NOMO-1 treated with dmso at 0.1 percent for 144 hours (cell line): ENCODE data around the gene MS4A15.
"Not testable (repeated sequence)": the region's sequence is repeated elsewhere in the genome, so short reads cannot be mapped to it uniquely, and the experiment has no call there.

Experiments used
- DNase-seq: peaks from one replicate; lab custom pipeline; 2025; ENCODE audit not compliant: unreplicated experiment; lab: John Stamatoyannopoulos, UW

The MS4A15 gene

DNA sequence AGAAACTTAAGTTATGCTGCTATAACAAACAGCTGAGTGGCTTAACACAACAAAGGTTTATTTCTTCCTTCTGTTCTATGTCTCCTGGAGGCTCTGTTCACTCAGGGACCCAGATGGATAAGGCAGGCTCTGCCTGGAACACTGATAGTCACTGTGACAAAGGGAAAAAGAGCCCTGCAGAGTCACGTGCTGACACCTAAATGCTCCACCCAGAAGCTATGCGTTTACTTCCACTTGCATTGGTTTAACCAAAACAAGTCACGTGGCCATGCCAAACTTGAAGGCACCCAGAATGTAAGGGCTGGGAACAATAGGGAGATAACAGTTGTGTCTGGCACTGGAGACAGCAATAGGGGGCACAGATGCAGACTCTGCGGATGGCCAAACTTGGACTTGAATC lies 3.4 kb upstream of the MS4A15 start:
- no peak for DNase-seq

- no peak for DNase-seq
Measured at GRCh38 chr11:60754887-60755286, 1.8 kb upstream of the MS4A15 start.

- DNase-seq, result no peak
Measured at GRCh38 chr11:60757231-60757800, 649 bp downstream of the MS4A15 start.

- DNase-seq, result not testable (repeated sequence)
Measured at GRCh38 chr11:60758671-60759070, 2.0 kb downstream of the MS4A15 start.

- peak; percentile 2 for DNase-seq
Measured at GRCh38 chr11:60759438-60760225, 3.0 kb downstream of the MS4A15 start.

DNA sequence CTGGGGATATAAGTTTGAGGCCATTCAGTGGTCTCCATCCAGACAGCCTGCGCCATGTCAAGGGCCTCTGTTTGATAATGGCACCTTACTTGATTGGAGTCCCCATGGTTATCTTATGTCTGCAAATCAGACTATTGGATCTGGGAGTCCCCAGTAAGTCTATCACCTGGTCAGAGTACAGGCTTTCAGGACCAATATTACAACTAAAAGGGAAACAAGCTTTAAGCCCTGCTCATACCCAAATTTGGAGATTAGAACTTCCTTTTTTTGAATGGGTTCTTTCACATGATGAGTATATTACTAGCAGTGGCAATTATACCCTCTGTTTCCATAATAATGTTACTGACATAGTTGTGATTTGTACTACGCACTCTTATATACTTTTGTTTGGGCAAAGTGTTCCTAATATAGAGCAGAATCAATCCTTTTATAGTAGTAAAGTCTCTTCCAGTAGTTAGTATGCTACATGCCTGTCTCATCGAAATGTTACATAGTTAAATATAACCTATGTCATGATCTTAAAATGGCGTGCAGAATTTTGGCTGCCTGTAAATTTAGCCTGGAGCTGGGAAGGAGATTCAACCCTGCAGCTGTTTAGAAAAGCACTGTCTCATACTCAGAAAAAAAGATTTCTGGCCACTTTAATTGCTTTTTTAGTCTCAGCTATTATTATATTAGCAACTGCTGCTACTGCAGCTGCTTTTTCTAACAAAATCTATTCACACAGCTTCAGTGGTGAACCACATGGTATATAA lies 4.9 kb downstream of the MS4A15 start:
- DNase-seq, result no peak

- no peak for DNase-seq
Measured at GRCh38 chr11:60762851-60763691, 6.4 kb downstream of the MS4A15 start.

- DNase-seq, result no peak
Measured at GRCh38 chr11:60763692-60764369, 7.2 kb downstream of the MS4A15 start.

- no peak for DNase-seq
Measured at GRCh38 chr11:60764879-60765278, 8.2 kb downstream of the MS4A15 start.

GRCh38 chr11:60765355-60765754 lies 8.7 kb downstream of the MS4A15 start:
- DNase-seq, result no peak

DNA sequence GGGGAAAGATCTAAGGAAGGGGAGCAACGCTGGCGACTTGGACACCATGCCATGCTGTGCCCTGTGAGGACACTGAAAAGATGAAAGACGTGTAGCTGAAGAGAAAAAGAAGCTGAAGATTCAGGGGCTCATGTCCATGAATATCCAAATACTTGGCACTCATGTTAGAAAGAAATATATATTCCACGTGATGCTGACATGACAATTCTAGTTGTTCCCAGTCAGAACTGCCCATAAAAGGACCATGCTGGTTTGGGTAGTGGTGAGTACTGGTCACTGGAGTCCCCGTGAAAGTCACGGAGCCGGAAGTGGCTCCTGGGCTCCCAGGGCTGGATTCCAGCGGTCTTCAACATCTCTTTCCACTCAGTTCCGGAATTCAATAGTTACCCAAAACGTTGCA lies 9.9 kb downstream of the MS4A15 start:
- no peak for DNase-seq

GRCh38 chr11:60767388-60767811 lies 10.7 kb downstream of the MS4A15 start:
- no peak for DNase-seq

DNA sequence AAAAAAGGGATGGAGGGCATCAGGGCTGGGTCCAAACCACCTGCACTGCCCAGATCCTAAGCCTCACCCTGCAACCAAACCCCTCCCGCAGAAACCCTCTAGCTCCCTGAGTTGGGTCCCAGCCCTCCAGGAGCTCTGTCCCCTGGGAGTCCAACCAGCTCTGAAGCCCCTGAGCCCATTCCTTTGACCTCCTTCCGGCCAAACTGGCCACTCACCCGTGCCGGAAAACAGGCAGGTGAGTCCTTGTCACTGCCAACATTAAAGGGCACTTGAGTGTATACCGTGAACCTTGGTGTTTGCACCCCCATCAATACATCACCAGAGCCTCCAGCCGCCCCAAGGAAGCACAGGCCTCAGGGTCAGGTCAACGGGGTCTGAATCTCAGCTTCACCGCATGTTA lies 11.5 kb downstream of the MS4A15 start:
- no peak for DNase-seq

- no peak for DNase-seq
Measured at GRCh38 chr11:60769273-60769672, 12.6 kb downstream of the MS4A15 start.

GRCh38 chr11:60769811-60770210 lies 13.1 kb downstream of the MS4A15 start:
- no peak for DNase-seq

DNA sequence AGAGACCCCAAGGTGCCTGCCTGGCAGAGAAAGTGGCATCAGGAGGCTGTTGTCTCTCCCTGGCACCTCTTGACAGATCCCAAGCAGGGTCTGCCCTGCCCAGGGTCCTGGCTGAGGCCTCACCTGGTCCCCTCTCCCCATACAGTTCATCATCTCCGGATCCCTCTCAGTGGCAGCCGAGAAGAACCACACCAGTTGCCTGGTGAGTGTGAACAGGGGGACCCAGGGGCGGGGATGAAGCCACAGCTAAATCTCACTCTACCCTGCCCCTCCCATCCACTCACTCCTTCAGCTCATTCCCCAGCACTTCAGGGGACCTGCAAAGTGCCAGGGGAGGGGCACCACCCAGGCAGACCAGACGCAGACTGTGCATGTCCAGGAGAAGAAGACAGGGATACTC lies 14.5 kb downstream of the MS4A15 start:
- DNase-seq, result no peak

GRCh38 chr11:60771879-60772525 lies 15.3 kb downstream of the MS4A15 start:
- DNase-seq, result no peak

- DNase-seq, result no peak
Measured at GRCh38 chr11:60772666-60773065, 16.0 kb downstream of the MS4A15 start.

DNA sequence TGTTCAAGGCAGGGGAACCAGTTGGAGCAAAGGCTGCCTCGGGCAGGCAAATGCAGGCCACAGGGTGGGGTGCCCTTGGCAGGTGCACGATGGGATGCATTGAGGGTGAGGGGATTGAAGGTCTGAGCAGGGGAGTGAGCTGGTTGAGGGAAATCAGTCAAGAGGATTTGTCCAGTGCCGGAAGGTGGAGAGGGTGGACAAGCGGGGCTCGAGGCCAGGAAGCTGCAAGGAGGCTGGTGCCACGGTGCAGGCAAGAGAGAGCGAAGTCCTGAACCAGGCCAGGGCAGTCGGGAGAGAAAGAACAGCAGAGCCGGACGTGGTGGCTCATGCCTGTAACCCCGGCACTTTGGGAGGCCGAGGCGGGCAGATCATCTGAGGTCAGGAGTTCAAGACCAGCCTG lies 18.1 kb downstream of the MS4A15 start:
- no peak for DNase-seq

- DNase-seq, result peak; percentile 77
Measured at GRCh38 chr11:60775420-60775961, 18.8 kb downstream of the MS4A15 start.
